GM08714 (cell line): ENCODE data around the gene KCNQ1.

Source experiments
- H3K4me3 ChIP-seq: fragments of 200-500 bp; sonication (Bioruptor generic); 2 replicates; pipeline ENCODE4 v1.5.1; 2014; ENCODE audit warnings: mild to moderate bottlenecking, low read length, inconsistent platforms
- ZNF274 ChIP-seq: IDR thresholded peaks from 2 replicates; pipeline ENCODE4 v1.6.1; 2012; ENCODE audit warnings: mild to moderate bottlenecking, low read depth, low read length

KCNQ1 gene

GRCh38 chr11:2815762-2816496 lies 371.1 kb downstream of the KCNQ1 start:
- H3K4me3 ChIP-seq: no peak overlapping the region
- TF ChIP-seq ZNF274: no peak

- no peak overlapping the region for H3K4me3 ChIP-seq
- no peak for TF ChIP-seq ZNF274
Observed at GRCh38 chr11:2816523-2816922, 371.7 kb downstream of the KCNQ1 start.

- H3K4me3 ChIP-seq: no peak overlapping the region
- no peak for TF ChIP-seq ZNF274
Observed at GRCh38 chr11:2816941-2817421, 372.2 kb downstream of the KCNQ1 start.

- TF ChIP-seq ZNF274: no peak
- no peak overlapping the region for H3K4me3 ChIP-seq
Observed at GRCh38 chr11:2817431-2817830, 372.6 kb downstream of the KCNQ1 start.

- TF ChIP-seq ZNF274: no peak
- H3K4me3 ChIP-seq: no peak overlapping the region
Observed at GRCh38 chr11:2818021-2818420, 373.2 kb downstream of the KCNQ1 start.

GRCh38 chr11:2818503-2818902 lies 373.7 kb downstream of the KCNQ1 start:
- H3K4me3 ChIP-seq: no peak overlapping the region
- no peak for TF ChIP-seq ZNF274

- H3K4me3 ChIP-seq: no peak overlapping the region
- TF ChIP-seq ZNF274: no peak
Observed at GRCh38 chr11:2819316-2819715, 374.5 kb downstream of the KCNQ1 start.

GRCh38 chr11:2820976-2821375 lies 376.2 kb downstream of the KCNQ1 start:
- TF ChIP-seq ZNF274: no peak
- H3K4me3 ChIP-seq: no peak overlapping the region

GRCh38 chr11:2821891-2822290 lies 377.1 kb downstream of the KCNQ1 start:
- H3K4me3 ChIP-seq: no peak overlapping the region
- TF ChIP-seq ZNF274: no peak

- H3K4me3 ChIP-seq: no peak overlapping the region
- no peak for TF ChIP-seq ZNF274
Observed at GRCh38 chr11:2824851-2825250, 380.0 kb downstream of the KCNQ1 start.

- H3K4me3 ChIP-seq: no peak overlapping the region
- TF ChIP-seq ZNF274: no peak
Observed at GRCh38 chr11:2825261-2825888, 380.6 kb downstream of the KCNQ1 start.

GRCh38 chr11:2825889-2826678 lies 381.3 kb downstream of the KCNQ1 start:
- H3K4me3 ChIP-seq: no peak overlapping the region
- no peak for TF ChIP-seq ZNF274

- H3K4me3 ChIP-seq: no peak overlapping the region
Observed at GRCh38 chr11:2826679-2827056, 381.9 kb downstream of the KCNQ1 start.

GRCh38 chr11:2827256-2827655 lies 382.4 kb downstream of the KCNQ1 start:
- no peak for TF ChIP-seq ZNF274
- no peak overlapping the region for H3K4me3 ChIP-seq

More at GRCh38 chr11:2826679-2827056, 381.9 kb downstream of the KCNQ1 start:
- no peak for TF ChIP-seq ZNF274

- no peak overlapping the region for H3K4me3 ChIP-seq
- no peak for TF ChIP-seq ZNF274
Observed at GRCh38 chr11:2827792-2828191, 383.0 kb downstream of the KCNQ1 start.
